HG03280 (cell line): Measurements from ENCODE around the gene VOPP1.
A peak's percentile ranks its signal among the peaks of the same experiment; 100 is the strongest.

Experiments used
- ATAC-seq: cut with Tn5 transposase; IDR thresholded peaks from one replicate; pipeline ENCODE4 v1.9.1; 2021; ENCODE audit warnings: mild to moderate bottlenecking, moderate library complexity; ENCODE audit not compliant: unreplicated experiment

VOPP1 gene

DNA sequence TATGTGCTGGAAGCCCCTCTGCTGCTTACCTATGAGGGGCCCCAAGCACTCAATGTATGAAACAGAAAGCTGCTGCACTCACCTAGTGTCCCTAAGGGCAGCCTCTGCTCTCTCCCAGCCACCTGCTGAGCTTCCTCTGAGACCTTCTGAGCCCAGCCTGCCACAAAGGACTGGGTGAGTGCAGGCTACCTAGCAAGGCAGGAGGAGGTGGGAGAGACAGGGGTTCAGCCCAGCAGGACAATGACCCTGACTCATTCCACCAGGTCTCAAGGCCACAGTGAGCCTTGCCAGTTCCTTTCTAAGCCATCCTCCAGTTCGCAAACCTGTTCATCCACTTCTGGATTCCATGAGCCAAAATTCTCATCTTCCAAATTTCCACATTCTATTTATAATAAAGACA lies 16.3 kb downstream of the VOPP1 start:
- no peak for ATAC-seq

DNA sequence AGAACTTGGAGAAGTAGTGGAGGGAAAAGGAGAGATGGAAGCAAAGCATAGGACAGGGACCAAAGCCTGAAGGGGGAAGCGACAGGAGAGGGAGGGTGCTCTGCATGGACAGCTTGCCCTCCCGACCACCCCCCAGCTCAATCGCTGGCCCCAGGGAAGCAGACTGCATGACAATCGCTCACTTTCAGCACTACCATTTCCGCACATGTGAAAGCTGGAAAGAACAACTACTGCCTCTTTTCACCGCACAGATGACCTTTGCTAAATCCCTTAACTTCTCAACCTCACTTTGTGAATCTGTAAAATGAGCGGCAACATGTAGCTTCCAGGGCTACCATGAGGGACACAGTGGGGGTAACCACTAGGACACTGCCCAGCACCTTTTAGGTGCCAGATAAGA lies 17.1 kb downstream of the VOPP1 start:
- ATAC-seq, result no peak

DNA sequence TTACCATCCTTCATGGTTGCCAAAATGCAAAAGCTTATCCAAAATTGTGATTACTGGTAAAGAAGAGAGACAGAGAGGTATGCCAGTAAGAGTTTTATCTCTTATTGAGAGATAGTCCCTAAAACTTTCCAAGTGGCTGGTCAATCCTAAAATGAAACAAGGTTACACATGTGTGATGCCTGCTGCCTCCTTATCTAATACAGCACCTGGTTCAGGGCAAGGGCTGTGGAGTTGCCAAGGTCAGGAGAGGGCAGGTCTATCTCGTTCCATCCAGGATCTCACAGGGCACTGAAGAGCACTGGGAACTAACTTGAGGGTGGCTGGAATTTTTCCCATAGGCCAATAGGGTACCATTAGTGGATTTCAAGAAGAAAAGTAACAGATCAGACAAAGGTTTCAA lies 18.3 kb downstream of the VOPP1 start:
- ATAC-seq, result no peak

DNA sequence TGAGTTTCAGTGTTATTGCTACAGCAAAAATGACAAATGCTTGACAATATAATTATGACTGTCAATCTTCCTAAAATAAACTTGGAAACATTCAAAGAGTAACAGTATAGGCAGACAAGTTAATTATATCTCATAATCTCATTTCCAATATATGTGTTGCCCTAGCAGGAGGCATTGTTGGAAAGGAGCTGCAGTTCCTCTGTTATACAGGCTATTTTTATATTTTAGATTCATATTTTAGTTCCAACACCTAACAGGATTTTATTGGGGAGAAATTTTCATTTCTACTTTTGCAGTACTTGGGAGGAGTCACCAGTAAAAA lies 19.3 kb downstream of the VOPP1 start:
- no peak for ATAC-seq

DNA sequence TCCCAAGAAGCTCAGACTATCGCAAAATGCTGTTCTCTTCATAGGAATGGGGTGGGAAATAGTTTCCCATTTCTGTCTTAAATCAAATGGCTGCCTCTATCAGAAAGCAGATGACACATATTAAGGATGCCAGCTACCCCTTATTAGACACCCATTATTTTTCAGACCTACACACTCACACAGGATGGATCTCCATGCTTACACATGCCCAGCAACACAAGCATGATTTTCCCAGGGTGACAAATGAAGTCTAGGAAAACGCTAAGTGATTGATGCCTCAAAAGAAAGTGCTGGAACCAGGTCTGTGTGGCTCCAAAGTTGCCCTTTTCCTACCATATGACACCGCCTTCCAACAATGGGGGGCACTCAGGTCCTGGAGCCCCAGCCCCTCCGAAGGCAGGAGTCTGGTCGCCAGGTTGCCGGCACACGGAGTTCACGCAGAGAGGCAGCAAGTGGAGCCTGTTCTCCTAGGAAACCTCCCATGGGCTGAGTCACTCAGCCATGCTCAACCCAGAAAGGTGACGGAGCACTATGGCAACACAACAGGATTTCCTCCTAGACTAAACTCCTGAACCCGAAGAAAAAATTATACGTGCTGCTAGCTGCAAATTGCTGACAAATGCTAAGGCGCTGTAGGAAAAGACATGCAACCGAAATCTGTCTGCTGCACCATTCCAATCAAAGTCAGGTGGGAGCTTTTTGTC lies 19.8 kb downstream of the VOPP1 start:
- no peak for ATAC-seq

DNA sequence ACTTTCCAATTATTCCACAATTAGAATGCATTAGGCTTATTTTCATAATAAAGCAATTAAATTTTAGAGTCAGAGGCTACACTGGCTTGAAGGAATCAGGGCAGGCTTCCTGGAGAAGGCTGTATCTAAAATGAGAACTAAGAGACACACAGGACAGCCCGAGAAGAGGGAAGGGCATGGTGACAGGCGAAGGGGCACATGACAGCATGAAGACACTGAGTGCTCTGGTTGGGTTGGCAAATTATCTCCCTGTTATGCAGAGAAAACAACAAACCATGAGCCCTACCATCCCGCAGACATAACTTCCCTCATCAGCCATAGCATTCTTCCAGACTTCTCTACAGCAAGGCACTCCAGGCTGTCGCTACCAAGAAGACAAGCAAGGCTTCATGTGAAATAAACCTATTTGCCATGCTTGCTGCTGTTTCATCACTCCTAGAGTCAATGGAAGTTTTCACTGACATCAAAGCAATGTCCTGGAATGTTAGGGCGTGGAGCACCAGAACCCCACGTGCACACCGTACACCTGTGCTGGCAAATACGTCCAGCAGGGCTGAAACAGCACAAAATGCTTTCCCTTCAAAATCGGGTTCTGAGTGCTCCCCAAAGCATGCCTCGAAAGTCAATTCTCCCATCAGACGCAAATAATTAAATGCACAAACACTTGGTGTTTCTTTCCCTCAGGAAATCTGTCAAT lies 21.3 kb downstream of the VOPP1 start:
- no peak for ATAC-seq

DNA sequence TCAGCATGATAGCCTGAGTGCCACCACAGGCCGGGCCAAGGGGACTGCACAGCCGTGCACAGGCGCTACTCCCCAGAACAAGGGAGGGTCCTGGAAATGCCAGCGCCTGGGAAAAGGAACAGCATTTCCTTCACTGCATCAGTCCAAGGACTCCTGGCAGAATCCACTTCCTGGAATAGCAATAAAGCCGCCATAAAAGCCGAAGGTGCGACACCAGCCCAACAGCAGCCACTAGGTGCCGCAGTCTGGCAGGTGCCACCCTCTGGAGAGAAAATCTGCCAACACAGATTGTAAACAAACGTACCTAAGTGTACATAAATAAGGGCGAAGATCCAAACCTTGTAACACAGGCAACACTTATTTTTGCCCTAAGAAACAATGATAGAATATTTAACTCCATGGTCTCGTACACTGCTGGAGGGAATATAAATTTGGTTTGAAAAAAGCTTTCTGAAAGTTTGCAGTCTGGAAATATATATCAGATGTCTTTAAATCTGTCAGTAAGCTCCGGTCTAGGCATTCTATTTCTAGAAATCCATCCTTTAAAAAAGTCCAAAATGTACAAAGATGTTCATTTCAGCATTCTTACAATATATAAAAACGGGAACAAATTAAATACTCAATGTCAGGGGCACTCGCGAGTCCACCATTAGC lies 22.2 kb downstream of the VOPP1 start:
- no peak for ATAC-seq

DNA sequence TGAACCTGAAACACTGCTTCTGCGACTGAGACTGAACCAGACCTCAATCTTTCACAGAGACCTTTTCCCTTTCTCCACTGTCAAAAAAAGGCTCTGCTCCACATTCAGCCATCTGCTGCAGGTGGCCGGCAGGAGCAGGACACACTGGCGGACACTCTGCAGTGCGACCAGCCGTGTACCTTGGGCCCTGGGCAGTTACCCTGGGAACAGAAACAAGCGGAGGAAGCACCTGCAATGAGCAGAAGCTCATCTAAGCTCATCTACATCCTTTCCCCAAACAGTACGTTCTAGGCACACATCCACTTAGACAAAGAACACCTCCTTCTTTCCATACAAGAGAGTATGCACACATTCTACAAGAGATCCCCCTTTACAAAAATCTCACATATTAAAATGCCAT lies 22.8 kb downstream of the VOPP1 start:
- peak; percentile 50 for ATAC-seq

DNA sequence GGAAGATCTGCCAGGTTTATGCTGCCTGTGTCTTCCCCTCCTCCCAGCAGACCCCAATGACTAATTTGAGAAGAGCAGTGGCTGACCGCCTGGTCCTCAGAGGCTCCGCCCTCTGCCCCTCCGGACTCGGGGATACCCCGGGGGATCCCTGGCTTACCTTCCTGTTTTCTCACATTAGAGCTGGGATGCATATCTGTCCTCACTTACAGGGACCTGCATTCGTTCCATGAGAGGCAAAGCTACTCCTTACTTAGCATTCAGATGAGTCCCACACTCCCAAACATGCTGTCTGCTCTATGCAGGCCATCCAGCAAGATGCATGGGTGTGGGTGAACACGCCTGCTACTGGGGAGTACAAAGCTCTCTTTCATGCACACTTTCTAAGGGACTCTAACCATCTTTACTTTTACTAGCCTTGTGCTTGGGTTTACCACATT lies 24.0 kb downstream of the VOPP1 start:
- no peak for ATAC-seq

DNA sequence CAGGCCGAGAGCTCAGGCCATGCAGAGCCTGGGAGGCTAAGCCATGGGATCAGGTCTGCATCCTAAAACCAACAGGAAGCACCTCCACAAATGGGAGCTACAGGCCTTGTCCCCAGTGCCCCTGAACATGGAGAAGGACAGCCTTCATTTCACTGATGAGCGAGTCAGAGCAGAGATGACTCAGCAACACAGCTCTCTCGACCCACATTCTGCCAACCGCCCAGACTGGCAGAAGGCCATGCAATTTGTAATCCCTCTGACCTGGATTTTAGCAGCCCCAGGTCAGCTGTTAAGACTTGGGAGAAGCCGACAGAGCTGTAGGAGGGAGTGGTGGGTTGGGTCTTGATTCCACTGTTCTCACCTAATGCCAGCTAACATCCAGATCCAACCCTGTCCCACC lies 25.5 kb downstream of the VOPP1 start:
- no peak for ATAC-seq

DNA sequence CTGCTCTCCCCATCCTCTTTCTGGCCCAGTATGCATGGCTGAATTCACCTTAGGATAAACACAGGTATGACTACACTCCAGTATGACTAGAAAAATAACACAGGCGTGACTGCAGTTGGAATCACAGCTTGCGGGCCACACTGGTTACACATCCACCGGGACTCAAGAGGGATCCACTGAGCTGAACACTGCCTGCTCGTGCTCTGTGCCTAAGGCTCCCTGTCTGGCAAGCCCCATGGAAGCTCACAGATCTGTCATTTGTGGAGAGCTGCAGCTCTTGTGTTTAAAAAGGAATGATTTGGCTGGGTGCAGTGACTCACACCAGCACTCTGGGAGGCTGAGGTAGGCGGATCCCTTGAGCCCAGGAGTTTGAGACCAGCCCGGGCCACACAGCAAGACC lies 26.8 kb downstream of the VOPP1 start:
- ATAC-seq, result no peak

DNA sequence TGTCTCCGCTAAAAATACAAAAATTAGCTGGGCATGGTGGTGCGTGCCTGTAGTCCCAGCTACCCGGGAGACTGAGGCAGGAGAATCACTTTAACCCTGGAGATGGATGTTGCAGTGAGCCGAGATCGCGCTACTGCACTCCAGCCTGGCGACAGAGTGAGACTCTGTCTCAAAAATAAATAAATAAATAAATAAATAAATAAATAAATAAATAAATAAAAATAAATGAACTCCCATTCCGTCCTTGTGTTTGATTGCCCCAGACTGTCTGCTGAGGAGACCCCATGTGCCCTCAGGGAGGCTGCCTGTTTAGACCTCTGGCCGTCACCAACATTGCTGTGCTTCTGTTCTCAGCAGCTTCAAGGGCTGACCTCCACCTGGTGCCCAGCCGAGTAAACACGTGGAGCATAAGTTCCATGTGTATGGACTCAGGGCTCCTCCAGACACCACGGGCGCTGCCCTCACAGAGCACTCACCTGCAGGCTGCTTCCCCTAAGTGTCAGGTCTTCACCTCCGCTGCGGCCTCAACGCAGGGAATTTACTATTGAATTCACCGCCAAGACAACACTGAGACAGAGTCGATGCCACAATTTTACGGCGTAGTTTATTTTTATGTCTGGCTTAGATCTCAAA lies 32.0 kb downstream of the VOPP1 start:
- ATAC-seq, result no peak

DNA sequence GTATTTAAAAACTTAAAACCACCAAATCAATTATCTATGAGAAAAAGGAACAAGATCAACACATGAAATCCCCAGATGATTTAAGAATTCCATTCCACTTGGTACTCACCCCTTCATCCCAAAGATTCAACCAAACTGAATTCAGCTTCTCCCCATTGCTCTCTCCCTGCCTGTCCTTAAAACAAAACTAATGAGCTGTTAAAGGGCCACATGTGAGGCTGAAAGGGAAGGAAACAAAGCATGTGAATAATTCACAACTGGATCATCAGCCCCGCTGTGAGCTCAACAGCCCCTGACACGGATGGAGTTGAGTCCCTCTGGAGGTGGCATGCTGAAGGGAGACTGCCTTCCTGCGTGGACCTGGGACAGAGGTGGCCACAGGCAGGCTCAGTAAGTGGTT lies 32.9 kb downstream of the VOPP1 start:
- no peak for ATAC-seq

DNA sequence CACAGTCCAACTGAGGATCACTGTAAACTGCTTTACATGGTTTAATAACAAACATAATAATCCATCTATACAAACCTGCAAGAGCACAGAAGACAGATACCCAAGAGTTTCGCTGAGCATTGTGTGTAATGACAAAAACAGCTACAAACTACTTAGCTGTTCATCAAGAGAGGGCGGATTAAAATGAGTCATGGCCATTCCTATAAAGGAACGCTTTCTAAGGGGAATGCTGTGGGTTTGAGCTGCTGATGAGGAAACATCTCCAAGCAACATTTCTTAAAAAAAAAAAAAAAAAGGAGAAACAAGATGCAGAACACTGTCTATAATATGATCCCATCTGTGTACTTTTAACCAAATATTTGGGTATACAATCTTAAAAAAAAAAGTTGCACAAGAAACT lies 33.8 kb downstream of the VOPP1 start:
- ATAC-seq, result no peak

DNA sequence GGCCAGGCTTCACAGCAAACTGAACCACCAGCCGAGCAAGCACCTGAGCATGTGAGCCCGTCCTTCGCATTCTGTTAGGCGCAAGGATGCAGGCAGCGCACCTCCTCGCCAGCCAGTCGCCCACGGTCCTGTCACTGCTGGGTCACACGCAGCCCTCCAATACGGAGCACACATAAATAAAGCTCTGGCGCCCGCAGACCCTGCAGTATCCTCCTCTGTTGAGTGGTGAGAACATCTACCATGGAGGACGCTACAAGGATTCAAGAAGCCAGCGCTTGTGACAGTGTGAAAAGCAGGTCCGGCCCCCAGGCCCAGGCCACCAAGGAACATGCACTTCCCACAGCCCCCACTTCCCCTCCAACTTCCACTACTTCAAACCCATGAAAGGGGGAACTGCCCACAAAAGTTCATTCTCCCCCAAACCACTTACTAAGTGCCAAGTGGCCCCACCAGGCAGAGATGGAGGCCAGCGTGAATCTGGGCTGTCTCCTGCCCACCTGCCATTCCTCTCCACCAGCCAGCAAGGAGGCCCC lies 34.8 kb downstream of the VOPP1 start:
- ATAC-seq, result no peak

DNA sequence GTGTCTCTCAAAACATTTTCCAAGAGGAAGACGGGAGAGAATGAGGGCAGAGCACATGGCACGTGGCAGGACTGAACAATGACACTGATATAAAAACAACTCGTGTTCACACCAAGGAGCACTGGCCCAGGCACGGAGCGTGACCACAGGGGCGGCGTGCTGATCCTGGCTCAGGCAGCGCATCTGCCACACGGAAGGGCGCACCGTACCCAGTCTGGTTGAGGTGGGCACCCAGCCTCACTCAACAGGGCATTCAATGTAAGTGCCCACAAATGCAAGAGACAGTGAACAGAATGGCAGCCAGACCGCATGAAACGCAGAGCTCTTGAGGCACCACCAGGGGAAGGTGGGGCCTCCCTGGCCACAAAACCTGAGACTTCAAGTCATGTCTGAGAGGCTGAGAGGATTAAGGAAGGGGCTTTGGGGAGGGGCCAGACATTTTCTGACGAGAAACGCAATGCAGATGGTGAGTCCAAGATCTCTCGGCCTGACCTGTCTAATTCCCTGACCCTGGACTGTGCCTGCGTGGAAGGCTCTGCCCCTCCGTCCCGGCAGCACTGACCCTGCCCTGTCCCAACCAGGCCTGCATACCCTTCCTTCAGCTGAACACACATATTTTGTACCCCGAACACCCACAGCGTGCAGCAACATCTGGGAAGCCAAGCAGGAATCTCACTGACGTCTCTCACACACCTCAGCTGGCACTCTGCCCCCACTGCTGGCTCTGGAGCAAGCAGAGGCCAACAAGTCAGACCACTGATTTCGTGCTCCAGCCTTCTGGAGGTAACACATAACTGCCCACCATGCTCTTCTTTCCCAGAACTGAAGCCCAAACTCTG lies 35.5 kb downstream of the VOPP1 start:
- no peak for ATAC-seq

DNA sequence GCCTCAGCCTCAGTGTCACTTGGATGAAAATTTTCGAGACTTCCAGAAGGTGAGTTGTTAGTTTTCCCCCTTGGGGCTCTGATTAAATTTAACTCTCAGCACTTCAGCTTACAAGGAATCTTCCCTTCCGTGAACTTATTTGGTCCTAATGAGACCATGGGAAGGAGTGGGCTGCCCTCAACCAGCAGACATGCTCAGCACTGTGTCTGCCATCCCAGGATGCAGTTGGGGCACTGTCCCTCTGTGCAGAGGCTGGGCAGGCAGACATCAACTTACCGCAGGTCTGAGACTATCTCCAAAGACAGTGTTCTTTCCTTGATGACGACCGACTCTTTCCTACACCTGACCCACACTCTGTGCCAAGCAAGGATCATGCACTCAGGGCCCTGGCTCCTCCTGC lies 36.7 kb downstream of the VOPP1 start:
- no peak for ATAC-seq

DNA sequence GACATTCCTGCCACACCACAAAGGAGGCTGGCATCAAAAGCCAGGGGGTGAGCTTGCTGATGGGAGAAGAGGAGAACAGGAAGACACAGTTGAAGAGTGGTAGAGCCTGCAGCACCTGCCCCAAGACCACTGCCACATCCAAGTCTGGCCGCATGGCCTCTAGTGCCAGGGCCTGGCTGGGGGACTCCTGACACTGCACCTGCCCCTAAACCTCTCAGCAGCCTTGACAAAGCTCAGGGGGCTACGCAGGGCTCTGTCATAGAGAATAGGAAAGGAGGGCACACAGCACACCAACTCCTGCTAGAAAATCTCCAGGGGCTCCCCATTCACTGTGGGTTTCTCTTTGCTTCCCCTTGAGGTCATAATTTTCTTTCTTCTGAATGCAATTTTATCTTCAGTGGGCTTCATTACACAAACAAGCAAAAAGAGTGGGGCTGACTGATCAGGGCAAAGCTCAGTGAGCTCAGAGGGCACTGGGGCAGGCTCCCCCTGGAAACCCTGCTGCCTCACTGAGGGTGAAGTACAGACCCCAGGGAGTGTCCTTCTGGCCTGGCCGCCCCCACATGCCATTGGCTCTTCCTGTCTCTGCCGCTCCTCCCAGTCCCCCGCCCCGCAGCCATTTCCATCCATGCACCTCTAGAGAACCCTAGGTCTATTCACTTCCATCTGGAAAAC lies 37.2 kb downstream of the VOPP1 start:
- ATAC-seq, result no peak

DNA sequence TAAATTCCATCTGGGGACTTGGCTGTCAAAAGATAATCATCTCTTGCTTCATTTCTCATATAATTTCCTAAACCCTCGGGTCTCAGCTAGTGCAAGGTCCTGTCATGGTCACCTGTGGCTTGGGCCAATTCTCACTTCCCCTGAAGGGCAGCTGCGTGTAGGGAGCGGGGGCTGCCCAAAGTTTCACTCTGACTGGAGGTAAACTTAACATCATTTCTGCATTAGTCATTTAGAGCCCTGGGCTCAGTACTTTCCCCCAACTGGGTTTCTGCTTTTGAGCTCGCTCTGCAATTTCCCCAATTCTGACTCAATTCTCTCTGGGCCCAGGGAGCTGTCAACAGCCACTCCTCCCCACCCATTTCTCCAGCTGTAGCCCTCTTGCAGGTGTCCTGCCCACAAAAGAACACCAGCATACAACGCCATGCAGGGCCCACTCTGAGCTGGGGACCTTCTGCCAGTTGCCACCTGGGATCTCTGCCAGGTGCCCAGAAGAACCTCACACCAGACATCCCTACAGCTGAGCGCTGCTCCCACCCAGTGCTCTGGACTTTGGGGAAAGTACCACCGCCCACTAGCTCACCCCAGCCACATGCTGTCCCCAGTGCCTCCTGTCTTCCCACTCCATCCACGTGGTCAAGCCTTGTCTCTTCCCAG lies 37.9 kb downstream of the VOPP1 start:
- peak; percentile 62 for ATAC-seq

DNA sequence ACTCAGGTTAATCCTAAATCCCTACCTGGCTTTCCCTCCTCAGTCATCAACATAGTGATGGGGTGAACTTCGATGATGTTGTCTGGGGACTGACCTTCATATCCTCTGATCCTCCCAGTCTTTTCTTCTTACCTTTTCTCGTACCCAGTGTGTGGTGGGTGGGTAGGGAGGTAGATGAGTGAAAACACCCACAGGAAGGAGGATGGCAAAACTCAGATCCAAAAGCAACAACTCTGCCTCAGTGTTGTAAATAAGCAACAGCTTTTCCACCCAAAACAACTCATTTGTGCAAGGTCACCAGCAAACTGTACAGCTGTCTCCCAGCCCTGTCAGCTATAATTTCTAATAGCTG lies 38.6 kb downstream of the VOPP1 start:
- no peak for ATAC-seq
